Urinary bladder (tissue), 4 donors: ENCODE results near the gene TDRD10. TPM values are rescaled to one million over a fixed set of nuclear protein-coding genes. Genes with fewer than 3 reads are reported as not detected.

Source experiments
- DNase-seq: peaks from one replicate; pipeline ENCODE4 v3.0.0-alpha.2; 2015; ENCODE audit errors: extremely low spot score
- H3K27ac ChIP-seq: one replicate; pipeline ENCODE4 v1.5.1; 2013; ENCODE audit warnings: low read depth, mild to moderate bottlenecking, moderate library complexity
- H3K36me3 ChIP-seq: one replicate; pipeline ENCODE4 v1.6.1; 2013; ENCODE audit warnings: mild to moderate bottlenecking, moderate library complexity; ENCODE audit not compliant: insufficient read depth
- H3K4me1 ChIP-seq: one replicate; pipeline ENCODE4 v1.6.1; 2013; ENCODE audit warnings: mild to moderate bottlenecking, moderate library complexity; ENCODE audit not compliant: insufficient read depth
- H3K4me3 ChIP-seq: one replicate; pipeline ENCODE4 v1.5.1; 2013; ENCODE audit warnings: low read depth, low read length
- WGBS: extraction: QIAGEN DNeasy Blood & Tissue Kit; methylation state at CpG from one replicate; pipeline ENCODE4 v1.1.7; 2013; 5-methylcytosine and 5-hydroxymethylcytosine counted together
- polyA plus RNA-seq: library from polyadenylated mRNA; stranded (reverse); fragments of 200-250 nt; gene quantifications from one replicate; pipeline ENCODE4 v1.2.3, GENCODE V29; 2013
- total RNA-seq: library from RNA; depleted of rRNA; stranded (reverse); fragments of >200 nt; gene quantifications from one replicate; pipeline ENCODE4 v1.2.3, GENCODE V29; 2014
- donor health status: healthy with polysubstance abuse.
- donor health status: healthy.

TDRD10 gene
- 1.4 TPM for total RNA-seq
- 4.1 TPM for polyA plus RNA-seq

GRCh38 chr1:154502066-154502743 is at the start of gene TDRD10, which contains the start of gene SHE:
Gene TDRD10 (plus strand): TSS chr1:154502219. CDS start chr1:154506904, 4,685 bp downstream.
Gene SHE (minus strand): TSS chr1:154502412. CDS start chr1:154502026, 386 bp downstream.
- no peak for DNase-seq
- peak within 1 kb of the TSS; percentile 6 for H3K27ac ChIP-seq
- no peaks in the 10 kb centered on the region for H3K36me3 ChIP-seq
- H3K4me1 ChIP-seq = peaks cover 2% of the 10 kb centered on the region
- WGBS = 2% methylated on average over 89 of the region's 90 CpGs
- H3K4me3 ChIP-seq = peak within 1 kb of the TSS; percentile 36

GRCh38 chr1:154453161-154453560 is 48.9 kb upstream of the TDRD10 start:
- 94% methylated on average over 5 of the region's 5 CpGs for WGBS
- Histone ChIP-seq H3K36me3 (no peaks in the 10 kb centered on the region), H3K27ac (no peak overlapping the region), H3K4me1 (no peaks in the 10 kb centered on the region), H3K4me3 (no peak overlapping the region)
- no peak for DNase-seq

GRCh38 chr1:154453574-154454352 is 48.3 kb upstream of the TDRD10 start:
- no peaks in the 10 kb centered on the region for H3K4me1 ChIP-seq
- H3K4me3 ChIP-seq = no peak overlapping the region
- H3K36me3 ChIP-seq = no peaks in the 10 kb centered on the region
- no peak overlapping the region for H3K27ac ChIP-seq
- DNase-seq = no peak
- WGBS = 74% methylated on average over 5 of the region's 5 CpGs

- DNase-seq = no peak
These were observed 47.5 kb upstream of the TDRD10 start for GRCh38 chr1:154454386-154455120.

GRCh38 chr1:154456631-154457030 is 45.4 kb upstream of the TDRD10 start:
- DNase-seq = no peak
- H3K36me3 ChIP-seq = no peaks in the 10 kb centered on the region
- H3K27ac ChIP-seq = no peak overlapping the region
- 95% methylated on average over 6 of the region's 6 CpGs for WGBS
- no peak overlapping the region for H3K4me3 ChIP-seq
- H3K4me1 ChIP-seq = no peaks in the 10 kb centered on the region

More at GRCh38 chr1:154454386-154455120, 47.5 kb upstream of the TDRD10 start:
- H3K4me1 ChIP-seq = no peaks in the 10 kb centered on the region
- no peak overlapping the region for H3K4me3 ChIP-seq
- H3K36me3 ChIP-seq = no peaks in the 10 kb centered on the region
- 87% methylated on average over 5 of the region's 5 CpGs for WGBS
- H3K27ac ChIP-seq = no peak overlapping the region

- no peak for DNase-seq
- no peak overlapping the region for H3K4me3 ChIP-seq
- no peaks in the 10 kb centered on the region for H3K4me1 ChIP-seq
- H3K36me3 ChIP-seq = no peaks in the 10 kb centered on the region
- H3K27ac ChIP-seq = no peak overlapping the region
These were observed 42.9 kb upstream of the TDRD10 start for GRCh38 chr1:154459080-154459479.

- DNase-seq = no peak
- WGBS = 76% methylated on average over 15 of the region's 15 CpGs
- Histone ChIP-seq H3K4me3 (no peak overlapping the region), H3K4me1 (no peaks in the 10 kb centered on the region), H3K27ac (no peak overlapping the region), H3K36me3 (no peaks in the 10 kb centered on the region)
These were observed 41.2 kb upstream of the TDRD10 start for GRCh38 chr1:154460695-154461260.

- Histone ChIP-seq H3K36me3 (no peaks in the 10 kb centered on the region), H3K4me1 (no peaks in the 10 kb centered on the region), H3K27ac (no peak overlapping the region), H3K4me3 (no peak overlapping the region)
- DNase-seq = no peak
- WGBS = 66% methylated on average over 4 of the region's 4 CpGs
These were observed 38.5 kb upstream of the TDRD10 start for GRCh38 chr1:154463512-154463990.

- no peak overlapping the region for H3K27ac ChIP-seq
- H3K36me3 ChIP-seq = no peaks in the 10 kb centered on the region
- no peak for DNase-seq
- no peak overlapping the region for H3K4me3 ChIP-seq
- H3K4me1 ChIP-seq = no peaks in the 10 kb centered on the region
- 83% methylated on average over 8 of the region's 8 CpGs for WGBS
These were observed 36.3 kb upstream of the TDRD10 start for GRCh38 chr1:154465621-154466195.

GRCh38 chr1:154466206-154466605 is 35.8 kb upstream of the TDRD10 start:
- H3K27ac ChIP-seq = no peak overlapping the region
- H3K4me1 ChIP-seq = no peaks in the 10 kb centered on the region
- WGBS = 79% methylated on average over 3 of the region's 3 CpGs
- no peaks in the 10 kb centered on the region for H3K36me3 ChIP-seq
- no peak overlapping the region for H3K4me3 ChIP-seq
- DNase-seq = no peak

GRCh38 chr1:154466921-154467417 is 35.0 kb upstream of the TDRD10 start:
- no peak for DNase-seq
- no peak overlapping the region for H3K27ac ChIP-seq
- 54% methylated on average over 8 of the region's 8 CpGs for WGBS

GRCh38 chr1:154467434-154468102 is 34.5 kb upstream of the TDRD10 start:
- Histone ChIP-seq H3K27ac (no peak overlapping the region), H3K4me3 (no peak overlapping the region), H3K36me3 (no peaks in the 10 kb centered on the region), H3K4me1 (no peaks in the 10 kb centered on the region)
- no peak for DNase-seq
- whole genome bisulfite sequencing = 93% methylated on average over 11 of the region's 11 CpGs

More at GRCh38 chr1:154466921-154467417, 35.0 kb upstream of the TDRD10 start:
- H3K4me3 ChIP-seq = no peak overlapping the region
- H3K36me3 ChIP-seq = no peaks in the 10 kb centered on the region
- no peaks in the 10 kb centered on the region for H3K4me1 ChIP-seq
